Fibroblast of lung (primary cell): ENCODE measurements around the gene SIX1.

Experiments
- CTCF ChIP-seq, 2 donors: IDR thresholded peaks in 1 of 2; conservative IDR thresholded peaks in 1 of 2; 1 replicate in 1 of 2; 2 replicates in 1 of 2; pipeline ENCODE4 v1.5.1; 2011 to 2012; ENCODE audit warnings: low read length in 2 of 2, control low read depth in 1 of 2, inconsistent platforms in 1 of 2, low read depth in 1 of 2, mild to moderate bottlenecking in 1 of 2
- EZH2 ChIP-seq: IDR thresholded peaks from 2 replicates; pipeline ENCODE4 v1.5.1; 2012; ENCODE audit warnings: low read length, control low read depth, mild to moderate bottlenecking; ENCODE audit errors: missing control alignments

GRCh38 chr14:60648934-60649874 is at the start of gene SIX1:
- TF ChIP-seq CTCF (conservative IDR thresholded peaks at IDR 0.05 in 1 of 2, IDR thresholded peaks at IDR 0.05 in 1 of 2; ENCODE audit: low read depth in 1 of 2, low read length in 2 of 2) (no peak), EZH2 (peak; percentile 50)
